ENCODE results near the gene CYB5RL. TPM values are rescaled to one million over a fixed set of nuclear protein-coding genes. Genes with fewer than 3 reads are reported as not detected.

The CYB5RL gene
- total and polyA plus RNA-seq, 2 of the 8 experiments (the other 6 are each of a cell fraction or from before 2014, with no cell fraction given), result 13.2 to 14.1 TPM

DNA sequence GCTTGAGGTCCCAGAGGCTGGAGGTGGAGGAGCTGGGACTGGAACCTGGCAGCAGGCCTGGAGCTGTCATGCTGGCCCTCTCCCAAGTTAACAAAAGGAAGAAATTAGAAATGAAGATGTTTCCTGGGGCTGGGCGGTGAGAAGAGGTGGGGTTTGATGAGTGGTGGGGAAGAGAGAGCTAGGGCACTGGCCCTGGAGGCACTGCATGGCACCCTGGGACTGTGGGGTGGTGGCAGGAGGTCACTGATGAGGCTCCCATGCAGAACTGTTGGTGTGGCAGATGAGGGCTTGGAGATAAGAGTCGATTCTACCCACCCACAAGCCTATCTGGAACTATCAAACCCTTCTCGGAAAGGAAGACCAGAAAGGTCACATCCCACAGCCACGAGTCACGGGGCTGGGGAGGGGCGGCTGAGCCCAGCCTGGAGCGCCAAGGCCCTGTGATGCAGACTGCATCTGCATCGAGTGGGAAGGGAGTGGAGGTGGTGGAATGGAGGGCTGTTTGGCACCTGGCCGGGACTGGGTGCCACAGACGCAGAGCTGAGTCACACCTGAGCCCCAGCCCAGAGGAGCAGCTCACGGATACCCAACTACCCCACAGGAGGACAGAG lies 29.6 kb upstream of the CYB5RL start:
- CTCF ChIA-PET (ENCODE audit: partially characterized antibody), result interaction anchor here (0.9 to 3.0 kb wide), 10 partner anchors 10 to 260 kb away, joined by 3 to 10 read pairs (median 4); no protein-coding TSS in a partner anchor
- no peak overlapping the region for H3K9ac ChIP-seq (replicated peaks in 1 of 4; ENCODE audit: extremely low read depth in 1 of 4, low read depth in 3 of 4, low read length in 3 of 4)
- POLR2A ChIA-PET (ENCODE audit: partially characterized antibody), result interaction anchor here (0.9 to 5.3 kb wide), 3 partner anchors 7 to 82 kb away, joined by 3 to 20 read pairs (median 3); partner anchors contain the start of genes CYB5RL and MRPL37
- TF ChIP-seq ASH2L (IDR thresholded peaks at IDR 0.05; ENCODE audit: low read length) (no peak), SRF (IDR thresholded peaks at IDR 0.05; ENCODE audit: low read depth, low read length) (no peak), EP300 (IDR thresholded peaks at IDR 0.05; ENCODE audit: borderline replicate concordance in 1 of 2, low read depth in 2 of 2, low read length in 2 of 2) (no peak), GABPA (IDR thresholded peaks at IDR 0.05; ENCODE audit: borderline replicate concordance, insufficient read depth, low read length) (no peak), SAP30 (IDR thresholded peaks at IDR 0.05; ENCODE audit: insufficient read depth, insufficient replicate concordance, low read length) (no peak), MAFK (IDR thresholded peaks at IDR 0.05; ENCODE audit: low read depth, low read length) (no peak), KDM4A (IDR thresholded peaks at IDR 0.05; ENCODE audit: low read depth, low read length, severe bottlenecking) (no peak), EZH2 (IDR thresholded peaks at IDR 0.05; ENCODE audit: low read depth, low read length, severe bottlenecking) (no peak)
- TF ChIP-seq, protein P1, sequence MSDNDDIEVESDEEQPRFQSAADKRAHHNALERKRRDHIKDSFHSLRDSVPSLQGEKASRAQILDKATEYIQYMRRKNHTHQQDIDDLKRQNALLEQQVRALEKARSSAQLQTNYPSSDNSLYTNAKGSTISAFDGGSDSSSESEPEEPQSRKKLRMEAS (IDR thresholded peaks at IDR 0.05), result no peak
- TF ChIP-seq, protein P2, sequence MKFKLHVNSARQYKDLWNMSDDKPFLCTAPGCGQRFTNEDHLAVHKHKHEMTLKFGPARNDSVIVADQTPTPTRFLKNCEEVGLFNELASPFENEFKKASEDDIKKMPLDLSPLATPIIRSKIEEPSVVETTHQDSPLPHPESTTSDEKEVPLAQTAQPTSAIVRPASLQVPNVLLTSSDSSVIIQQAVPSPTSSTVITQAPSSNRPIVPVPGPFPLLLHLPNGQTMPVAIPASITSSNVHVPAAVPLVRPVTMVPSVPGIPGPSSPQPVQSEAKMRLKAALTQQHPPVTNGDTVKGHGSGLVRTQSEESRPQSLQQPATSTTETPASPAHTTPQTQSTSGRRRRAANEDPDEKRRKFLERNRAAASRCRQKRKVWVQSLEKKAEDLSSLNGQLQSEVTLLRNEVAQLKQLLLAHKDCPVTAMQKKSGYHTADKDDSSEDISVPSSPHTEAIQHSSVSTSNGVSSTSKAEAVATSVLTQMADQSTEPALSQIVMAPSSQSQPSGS (IDR thresholded peaks at IDR 0.05; ENCODE audit: low read length), result no peak

More for the DNA sequence above, 29.6 kb upstream of the CYB5RL start:
- Histone ChIP-seq H3K4me2 (ENCODE audit: insufficient read depth in 1 of 2, low read depth in 2 of 2, low read length in 2 of 2) (no peak overlapping the region), H3K23ac (ENCODE audit: insufficient read length) (no peak overlapping the region), H3K56ac (replicated peaks; ENCODE audit: insufficient read length, low read depth, low read length) (no peak overlapping the region), H2BK5ac (ENCODE audit: low read depth, low read length) (peak overlapping the region; percentile 35; the same call in 1 of the 2 replicates), H3K4ac (replicated peaks; ENCODE audit: insufficient read length, low read depth, low read length) (no peak overlapping the region), H3K23me2 (ENCODE audit: low read depth, low read length) (no peaks in the 10 kb centered on the region), H3K79me1 (ENCODE audit: low read depth, low read length) (no peaks in the 10 kb centered on the region), H3K4me3 (ENCODE audit: extremely low read depth in 1 of 4, insufficient read depth in 2 of 4, low read depth in 3 of 4, low read length in 4 of 4) (no peak overlapping the region), H2BK20ac (ENCODE audit: low read length) (no peak overlapping the region), H2BK15ac (ENCODE audit: low read length) (no peak overlapping the region), H2BK12ac (ENCODE audit: low read depth, low read length) (no peak overlapping the region), H3K4me1 (replicated peaks in 1 of 4; ENCODE audit: control insufficient read depth in 3 of 4, insufficient read depth in 4 of 4, low read length in 3 of 4) (peaks cover 0 to 6% (median 3%) of the 10 kb centered on the region in 4 experiments; a peak in 3 of 7 replicates), H3K14ac (ENCODE audit: insufficient read length) (no peak overlapping the region), H4K91ac (replicated peaks; ENCODE audit: insufficient read length, low read length) (no peak overlapping the region), H3K27ac (ENCODE audit: low read depth, low read length) (no peak overlapping the region), H2AFZ (ENCODE audit: low read length) (no peak overlapping the region), H2AK5ac (ENCODE audit: low read depth, low read length) (no peak overlapping the region), H2BK120ac (replicated peaks; ENCODE audit: low read depth, low read length) (no peak overlapping the region), H4K8ac (ENCODE audit: extremely low read depth, insufficient read depth, low read length) (no peak overlapping the region), H4K5ac (ENCODE audit: insufficient read length, low read depth, low read length) (no peak overlapping the region), H3K9me3 (ENCODE audit: insufficient read depth in 2 of 2, low read depth in 1 of 2, low read length in 1 of 2) (no peaks in the 10 kb centered on the region; a peak in 1 of 4 replicates), H4K20me1 (replicated peaks in 1 of 2; ENCODE audit: control insufficient read depth in 1 of 2, insufficient read depth in 2 of 2, low read length in 2 of 2) (peaks cover 0 to 7% of the 10 kb centered on the region in 2 experiments), H3K79me2 (ENCODE audit: control insufficient read depth in 1 of 2, insufficient read depth in 2 of 2, low read length in 2 of 2) (no peaks in the 10 kb centered on the region), H3K36me3 (ENCODE audit: control insufficient read depth in 2 of 4, insufficient read depth in 4 of 4, low read length in 3 of 4) (peaks cover 0 to 10% (median 2%) of the 10 kb centered on the region in 4 experiments; a peak in 2 of 8 replicates), H3K18ac (ENCODE audit: extremely low read depth, low read length) (no peak overlapping the region), H3K27me3 (replicated peaks in 1 of 4; ENCODE audit: control insufficient read depth in 3 of 4, extremely low read depth in 1 of 4, insufficient read depth in 3 of 4, low read length in 3 of 4) (no peaks in the 10 kb centered on the region)
- DNase-seq (ENCODE audit: low read depth in 1 of 2, low spot score in 2 of 2) (no peak), FAIRE-seq (no peak)
- WGBS, 2 experiments (ENCODE audit: extremely low coverage in 1 of 2, insufficient coverage in 1 of 2, insufficient read length in 1 of 2, insufficient replicate concordance in 2 of 2, low coverage in 1 of 2, low lambda C conversion rate in 2 of 2, missing lambda C conversion rate in 1 of 2), result 86% methylated on average over 11 of the region's 11 CpGs; no CpG with 5 or more reads in 1 of the 2 experiments

Measured in H1 (cell line).